NB4 (cell line): ENCODE measurements around the gene TSGA10.

ENCODE experiments used
- DNase-seq: peaks from one replicate; pipeline ENCODE4 v3.0.0; 2010; ENCODE audit warnings: low read depth
- H3K4me3 ChIP-seq: one replicate; pipeline ENCODE4 v1.5.1; 2011; ENCODE audit warnings: mild to moderate bottlenecking, low read depth, low read length, moderate library complexity
- MYC ChIP-seq: IDR thresholded peaks from 2 replicates; pipeline ENCODE4 v1.6.1; 2011; ENCODE audit warnings: low read depth, low read length
- POLR2A ChIP-seq: IDR thresholded peaks from 2 replicates; pipeline ENCODE4 v1.6.1; 2011; ENCODE audit warnings: mild to moderate bottlenecking; ENCODE audit not compliant: insufficient read length; ENCODE audit errors: extremely low read depth
- TF ChIP-seq, protein P1 (sequence below): IDR thresholded peaks from 2 replicates; pipeline ENCODE4 v1.6.1; 2011; ENCODE audit warnings: low read depth, low read length
- TF ChIP-seq, protein P2 (sequence below): IDR thresholded peaks from one replicate; pipeline ENCODE4 v1.5.1; 2012; ENCODE audit warnings: low read depth, low read length

The TSGA10 gene

DNA sequence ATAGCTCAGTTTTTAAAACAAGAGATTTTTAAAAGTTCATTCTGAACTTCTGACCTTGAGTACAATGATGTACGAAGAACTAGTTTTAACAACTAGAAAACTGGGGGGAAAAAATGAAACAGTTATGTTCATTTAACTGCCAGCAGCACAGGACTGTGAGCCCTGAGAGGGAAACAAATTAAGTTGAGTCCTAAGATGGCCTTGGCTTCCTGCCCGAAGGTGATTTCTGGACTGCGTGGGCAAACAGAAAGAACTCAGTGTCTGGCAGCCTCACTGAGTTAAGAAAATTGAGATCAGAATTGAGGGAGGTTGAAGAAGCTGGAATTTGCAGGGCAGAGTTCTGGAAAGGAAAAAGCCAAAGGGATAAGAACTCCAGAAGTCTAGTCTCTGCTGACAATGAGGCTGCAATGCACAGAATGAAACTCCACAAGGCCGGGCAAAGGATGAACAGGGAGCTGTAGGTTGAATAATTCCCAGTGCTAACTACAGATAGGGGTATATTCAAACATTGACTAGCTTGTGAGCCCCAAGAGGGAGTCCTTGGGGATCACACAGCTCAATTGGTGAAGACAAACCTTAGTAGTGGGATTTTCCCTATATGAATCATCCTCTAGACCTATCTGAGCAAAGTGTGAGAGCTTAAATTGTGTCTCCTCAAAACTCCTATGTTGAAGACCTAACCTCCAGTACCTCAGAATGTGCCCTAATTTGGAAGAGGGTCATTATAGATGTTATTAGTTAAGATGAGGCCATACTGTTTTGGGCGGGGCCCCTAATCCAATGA lies 205.6 kb downstream of the TSGA10 start:
- TF ChIP-seq, protein P1, sequence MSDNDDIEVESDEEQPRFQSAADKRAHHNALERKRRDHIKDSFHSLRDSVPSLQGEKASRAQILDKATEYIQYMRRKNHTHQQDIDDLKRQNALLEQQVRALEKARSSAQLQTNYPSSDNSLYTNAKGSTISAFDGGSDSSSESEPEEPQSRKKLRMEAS: no peak
- TF ChIP-seq, protein P2, sequence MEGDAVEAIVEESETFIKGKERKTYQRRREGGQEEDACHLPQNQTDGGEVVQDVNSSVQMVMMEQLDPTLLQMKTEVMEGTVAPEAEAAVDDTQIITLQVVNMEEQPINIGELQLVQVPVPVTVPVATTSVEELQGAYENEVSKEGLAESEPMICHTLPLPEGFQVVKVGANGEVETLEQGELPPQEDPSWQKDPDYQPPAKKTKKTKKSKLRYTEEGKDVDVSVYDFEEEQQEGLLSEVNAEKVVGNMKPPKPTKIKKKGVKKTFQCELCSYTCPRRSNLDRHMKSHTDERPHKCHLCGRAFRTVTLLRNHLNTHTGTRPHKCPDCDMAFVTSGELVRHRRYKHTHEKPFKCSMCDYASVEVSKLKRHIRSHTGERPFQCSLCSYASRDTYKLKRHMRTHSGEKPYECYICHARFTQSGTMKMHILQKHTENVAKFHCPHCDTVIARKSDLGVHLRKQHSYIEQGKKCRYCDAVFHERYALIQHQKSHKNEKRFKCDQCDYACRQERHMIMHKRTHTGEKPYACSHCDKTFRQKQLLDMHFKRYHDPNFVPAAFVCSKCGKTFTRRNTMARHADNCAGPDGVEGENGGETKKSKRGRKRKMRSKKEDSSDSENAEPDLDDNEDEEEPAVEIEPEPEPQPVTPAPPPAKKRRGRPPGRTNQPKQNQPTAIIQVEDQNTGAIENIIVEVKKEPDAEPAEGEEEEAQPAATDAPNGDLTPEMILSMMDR: no peak
- no peak for DNase-seq
- H3K4me3 ChIP-seq: no peak overlapping the region

DNA sequence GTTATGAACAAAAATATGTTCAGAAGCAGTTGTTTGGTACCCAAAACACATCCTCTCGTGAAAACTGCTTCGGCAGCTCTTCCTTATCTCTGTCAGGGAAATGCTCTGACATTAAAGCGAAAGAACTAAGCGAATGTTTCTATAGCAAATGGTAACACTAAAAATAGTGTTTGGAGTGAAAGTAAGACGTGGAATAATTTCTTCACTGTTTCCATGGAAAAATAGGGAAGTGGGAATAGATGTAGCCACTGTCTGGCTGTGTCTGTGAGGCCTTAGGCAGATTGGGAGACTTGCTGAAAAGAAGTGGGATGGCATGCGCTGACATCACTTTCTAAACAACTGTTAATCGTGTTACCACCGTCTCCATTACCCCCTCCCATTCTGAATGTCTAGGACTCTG lies 207.2 kb downstream of the TSGA10 start:
- no peak overlapping the region for H3K4me3 ChIP-seq
- no peak for DNase-seq
- no peak for TF ChIP-seq MYC
- TF ChIP-seq, protein P2: no peak
- TF ChIP-seq, protein P1: no peak
- TF ChIP-seq POLR2A: no peak
